Adrenal gland (tissue), 12 donors: ENCODE measurements around the gene HADHB. TPM values are rescaled to one million over a fixed set of nuclear protein-coding genes. Genes with fewer than 3 reads are reported as not detected.
"Not testable (repeated sequence)": the region's sequence is repeated elsewhere in the genome, so short reads cannot be mapped to it uniquely, and the experiment has no call there.

Experiments used
- DNase-seq, 7 donors: peaks; one replicate each; pipeline ENCODE4 v3.0.0-alpha.2; 2019 to 2020
- H3K27ac ChIP-seq, 5 donors: fragments of 200-600 bp; sonication (generic) in 4 of 5; 1 replicate in 3 of 5; 2 replicates in 2 of 5; pipeline versions ENCODE4 v1.5.1 to v1.8.0; 2016 to 2020; ENCODE audit warnings: mild to moderate bottlenecking in 1 of 5
- H3K27me3 ChIP-seq: fragments of 200-600 bp; 2 replicates; pipeline ENCODE4 v1.8.0; 2021
- H3K36me3 ChIP-seq, 2 donors: fragments of 200-600 bp; replicated peaks in 1 of 2; 1 replicate in 1 of 2; 2 replicates in 1 of 2; pipeline versions ENCODE4 v1.5.1 to v1.8.0; 2018 to 2022
- H3K4me1 ChIP-seq, 2 donors: fragments of 200-600 bp; replicated peaks in 1 of 2; 1 replicate in 1 of 2; 2 replicates in 1 of 2; pipeline versions ENCODE4 v1.5.1 to v1.8.0; 2018 to 2021
- H3K4me3 ChIP-seq, 4 donors: fragments of 200-600 bp; sonication (generic) in 3 of 4; one replicate each; pipeline ENCODE4 v1.5.1; 2016 to 2018
- H3K9me3 ChIP-seq, 3 donors: fragments of 200-600 bp; sonication (generic) in 1 of 3; replicated peaks in 1 of 3; 1 replicate in 2 of 3; 2 replicates in 1 of 3; pipeline versions ENCODE4 v1.5.1 to v1.8.0; 2016 to 2021
- CTCF ChIP-seq, 6 experiments: fragments of 450-650 bp in 4 of 6; fragments of 200-600 bp in 2 of 6; sonication (generic) in 1 of 6; IDR thresholded peaks; 1 replicate in 5 of 6; 2 replicates in 1 of 6; pipeline versions ENCODE4 v1.5.1 to v1.8.0; 2016 to 2021; ENCODE audit warnings: antibody characterized with exemption in 6 of 6, mild to moderate bottlenecking in 2 of 6, moderate library complexity in 1 of 6
- POLR2A ChIP-seq, 2 donors: fragments of 450-650 bp; IDR thresholded peaks; one replicate each; pipeline ENCODE4 v1.6.1; 2017; ENCODE audit warnings: antibody characterized with exemption in 2 of 2, mild to moderate bottlenecking in 2 of 2, moderate library complexity in 1 of 2
- WGBS, 4 donors: extraction: QIAGEN DNeasy Blood & Tissue Kit in 2 of 4; methylation state at CpG; one replicate each; pipeline versions ENCODE4 v1.1.5 to v1.1.7; 2013 to 2017; 5-methylcytosine and 5-hydroxymethylcytosine counted together
- intact Hi-C, 2 donors: fragments of 100-400 bp; cut with DNase I; formaldehyde crosslinking; loops; one replicate each; pipeline versions ENCODE4 v1.14.1 to v1.15.0; 2022 to 2023
- polyA plus RNA-seq, 3 donors: library from polyadenylated mRNA; stranded (reverse); fragments of 200-250 nt in 2 of 3; fragments of 350-450 nt in 1 of 3; fragmentation: Illumina TruSeq in 1 of 3; extraction: RNeasy Lipid Tissue Mini Kit (QIAGEN cat#74804) in 1 of 3; gene quantifications; one replicate each; pipeline ENCODE4 v1.2.3, GENCODE V29; 2013 to 2014
- total RNA-seq, 9 donors: library from RNA; depleted of rRNA in 4 of 9; stranded (reverse); fragments of >200 nt in 4 of 9; fragments of 120-200 nt in 1 of 9; fragmentation: NEBNext Ultra II Directional in 1 of 9; extraction: Animal tissue kit (Norgen Biotek cat#: 25700) in 1 of 9; gene quantifications; one replicate each; pipeline versions ENCODE4 v1.1.0 to v1.2.4, GENCODE V29; 2013 to 2023
- donor health status: healthy with polysubstance abuse.
- donor health status: Bipolar disorder and iron deficiency.
- donor health status: DM: yes; HTN: yes; CAD: no.
- donor health status: DM: no; HTN: no; CAD: no.
- donor health status: DM: no; HTN: no; CAD: no.
- donor health status: DM: yes; HTN: yes; CAD: no.

Gene HADHB
- total and polyA plus RNA-seq, 12 donors: 69.6 to 496 (median 364) TPM

GRCh38 chr2:26302846-26303245 lies 58.1 kb downstream of the HADHB start:
- intact Hi-C loops: no loop called here
- TF ChIP-seq CTCF (IDR thresholded peaks at IDR 0.05): no peak
- TF ChIP-seq POLR2A (IDR thresholded peaks at IDR 0.05): no peak
- no peaks in the 10 kb centered on the region for H3K9me3 ChIP-seq
- no peak overlapping the region for H3K27ac ChIP-seq
- WGBS, 4 donors: 86 to 91% (median 88%) methylated on average over 5 to 6 of the region's 6 CpGs
- peaks cover 7 to 20% of the 10 kb centered on the region in 2 donors for H3K4me1 ChIP-seq
- no peak overlapping the region for H3K4me3 ChIP-seq
- no peaks in the 10 kb centered on the region for H3K36me3 ChIP-seq
- DNase-seq: no peak
- H3K27me3 ChIP-seq: no peaks in the 10 kb centered on the region

- 71 to 81% (median 78%) methylated on average over 7 of the region's 7 CpGs for WGBS, 4 donors
- DNase-seq, H3K27ac ChIP-seq, H3K27me3 ChIP-seq, H3K36me3 ChIP-seq, H3K4me1 ChIP-seq, H3K4me3 ChIP-seq, intact Hi-C loops, H3K9me3 ChIP-seq: not testable (repeated sequence)
These were observed 60.4 kb downstream of the HADHB start for GRCh38 chr2:26305094-26305493.

GRCh38 chr2:26305540-26305939 lies 60.8 kb downstream of the HADHB start:
- H3K36me3 ChIP-seq: no peaks in the 10 kb centered on the region
- DNase-seq: no peak
- no peaks in the 10 kb centered on the region for H3K27me3 ChIP-seq
- peaks cover 0 to 5% of the 10 kb centered on the region in 2 donors for H3K4me1 ChIP-seq
- H3K27ac ChIP-seq: no peak overlapping the region
- intact Hi-C loops: no loop called here
- no peak for TF ChIP-seq CTCF (IDR thresholded peaks at IDR 0.05)
- TF ChIP-seq POLR2A (IDR thresholded peaks at IDR 0.05): no peak
- H3K4me3 ChIP-seq: no peak overlapping the region
- 81 to 89% (median 84%) methylated on average over 6 of the region's 6 CpGs for WGBS, 4 donors
- H3K9me3 ChIP-seq: no peaks in the 10 kb centered on the region

GRCh38 chr2:26309921-26310320 lies 65.2 kb downstream of the HADHB start:
- 46 to 91% (median 85%) methylated on average over 3 to 10 of the region's 10 CpGs for WGBS, 4 donors
- no peak for TF ChIP-seq POLR2A (IDR thresholded peaks at IDR 0.05)
- no peak for TF ChIP-seq CTCF (IDR thresholded peaks at IDR 0.05)
- Histone ChIP-seq H3K4me3 (no peak overlapping the region), H3K9me3 (no peaks in the 10 kb centered on the region), H3K27me3 (no peaks in the 10 kb centered on the region), H3K27ac (no peak overlapping the region), H3K36me3 (no peaks in the 10 kb centered on the region), H3K4me1 (no peaks in the 10 kb centered on the region)
- intact Hi-C loops: no loop called here
- DNase-seq: no peak

- 84 to 95% (median 91%) methylated on average over 8 to 9 of the region's 9 CpGs for WGBS, 4 donors
- Histone ChIP-seq H3K27ac (no peak overlapping the region), H3K36me3 (no peaks in the 10 kb centered on the region), H3K9me3 (no peaks in the 10 kb centered on the region), H3K4me3 (no peak overlapping the region), H3K27me3 (no peaks in the 10 kb centered on the region), H3K4me1 (no peaks in the 10 kb centered on the region)
- intact Hi-C loops: no loop called here
- no peak for DNase-seq
- TF ChIP-seq POLR2A (IDR thresholded peaks at IDR 0.05) (no peak), CTCF (IDR thresholded peaks at IDR 0.05) (no peak)
These were observed 67.7 kb downstream of the HADHB start for GRCh38 chr2:26312471-26312870.
